Gastroesophageal sphincter (tissue), 4 donors: ENCODE results near the gene PREX1. TPM values are rescaled to one million over a fixed set of nuclear protein-coding genes. Genes with fewer than 3 reads are reported as not detected.

Experiments used
- ATAC-seq: fragments of 150-250 bp; one replicate; pipeline ENCODE4 v1.9.1; 2016; ENCODE audit warnings: mild to moderate bottlenecking, moderate library complexity
- H3K27ac ChIP-seq, 4 donors: fragments of 200-600 bp; sonication (generic) in 3 of 4; 1 replicate in 3 of 4; 2 replicates in 1 of 4; pipeline ENCODE4 v1.5.1; 2016 to 2019
- H3K27me3 ChIP-seq: fragments of 200-600 bp; sonication (generic); one replicate; pipeline ENCODE4 v1.5.1; 2019
- H3K36me3 ChIP-seq, 2 donors: fragments of 200-600 bp; sonication (generic); one replicate each; pipeline ENCODE4 v1.5.1; 2019; ENCODE audit warnings: control low read depth in 1 of 2
- H3K4me1 ChIP-seq, 3 donors: fragments of 200-600 bp; sonication (generic); 1 replicate in 2 of 3; 2 replicates in 1 of 3; pipeline ENCODE4 v1.5.1; 2016 to 2019; ENCODE audit warnings: control low read depth in 2 of 3
- H3K4me3 ChIP-seq, 2 donors: fragments of 200-600 bp; sonication (generic); one replicate each; pipeline ENCODE4 v1.5.1; 2019; ENCODE audit warnings: mild to moderate bottlenecking in 1 of 2, moderate library complexity in 1 of 2
- H3K9me3 ChIP-seq, 3 donors: fragments of 200-600 bp; sonication (generic); one replicate each; pipeline ENCODE4 v1.5.1; 2017 to 2019; ENCODE audit warnings: control low read depth in 2 of 3
- CTCF ChIP-seq, 4 experiments: fragments of 200-600 bp in 2 of 4; fragments of 450-650 bp in 2 of 4; sonication (generic) in 1 of 4; IDR thresholded peaks; one replicate each; pipeline ENCODE4 v1.5.1; 2017 to 2019; ENCODE audit warnings: antibody characterized with exemption in 4 of 4, mild to moderate bottlenecking in 2 of 4, moderate library complexity in 2 of 4
- EP300 ChIP-seq: sonication (generic); formaldehyde crosslinking; IDR thresholded peaks from one replicate; pipeline ENCODE4 v1.6.1; 2017; ENCODE audit warnings: antibody characterized with exemption, mild to moderate bottlenecking
- POLR2A ChIP-seq, 2 donors: fragments of 450-650 bp; IDR thresholded peaks; one replicate each; pipeline ENCODE4 v1.6.1; 2017; ENCODE audit warnings: antibody characterized with exemption in 2 of 2, mild to moderate bottlenecking in 2 of 2, moderate library complexity in 1 of 2
- POLR2AphosphoS5 ChIP-seq: sonication (generic); formaldehyde crosslinking; IDR thresholded peaks from one replicate; pipeline ENCODE4 v1.6.1; 2017; ENCODE audit warnings: antibody characterized with exemption
- WGBS, 2 donors: methylation state at CpG; one replicate each; pipeline ENCODE4 v1.1.5; 2018; ENCODE audit warnings: low coverage in 1 of 2; 5-methylcytosine and 5-hydroxymethylcytosine counted together
- total RNA-seq, 4 donors: library from RNA; depleted of rRNA; stranded (reverse); fragments of >200 nt; gene quantifications; one replicate each; pipeline ENCODE4 v1.1.0, GENCODE V29; 2016

Gene PREX1
- total RNA-seq, 4 donors from 2014 or later = 16.3 to 35.7 (median 20.0) TPM

- H3K9me3 ChIP-seq = no peaks in the 10 kb centered on the region
- H3K36me3 ChIP-seq = peaks cover 0 to 74% of the 10 kb centered on the region in 2 donors
- no peak overlapping the region for H3K4me3 ChIP-seq
- TF ChIP-seq EP300 (no peak), POLR2AphosphoS5 (no peak), POLR2A (IDR thresholded peaks at IDR 0.05) (no peak), CTCF (IDR thresholded peaks at IDR 0.05) (no peak)
- 72 to 78% methylated on average over 4 to 9 of the region's 24 CpGs for WGBS, 2 donors
- H3K27ac ChIP-seq = no peak overlapping the region
- no peaks in the 10 kb centered on the region for H3K27me3 ChIP-seq
- no peak for ATAC-seq
- H3K4me1 ChIP-seq = peaks cover 0 to 3% (median 0%) of the 10 kb centered on the region in 3 donors
Measured at GRCh38 chr20:48626226-48626937, 201.4 kb downstream of the PREX1 start.

GRCh38 chr20:48625136-48625900, 202.5 kb downstream of the PREX1 start:
- peaks cover 0 to 64% of the 10 kb centered on the region in 2 donors for H3K36me3 ChIP-seq
- ATAC-seq = no peak
- no peaks in the 10 kb centered on the region for H3K9me3 ChIP-seq
- peaks cover 0 to 13% (median under 1%) of the 10 kb centered on the region in 3 donors for H3K4me1 ChIP-seq
- no peak overlapping the region for H3K4me3 ChIP-seq
- no peak for TF ChIP-seq EP300
- no peak for TF ChIP-seq POLR2A (IDR thresholded peaks at IDR 0.05)
- TF ChIP-seq POLR2AphosphoS5 = no peak
- no peak for TF ChIP-seq CTCF (IDR thresholded peaks at IDR 0.05)
- WGBS, 2 donors = 79 to 87% methylated on average over 6 to 10 of the region's 29 CpGs
- no peaks in the 10 kb centered on the region for H3K27me3 ChIP-seq
- no peak overlapping the region for H3K27ac ChIP-seq

GRCh38 chr20:48624315-48625020, 203.3 kb downstream of the PREX1 start:
- Histone ChIP-seq H3K9me3 (no peaks in the 10 kb centered on the region), H3K27ac (no peak overlapping the region), H3K4me3 (no peak overlapping the region), H3K4me1 (peaks cover 0 to 22% (median 9%) of the 10 kb centered on the region in 3 donors), H3K36me3 (peaks cover 0 to 55% of the 10 kb centered on the region in 2 donors), H3K27me3 (no peaks in the 10 kb centered on the region)
- no peak for ATAC-seq
- no peak for TF ChIP-seq POLR2AphosphoS5
- TF ChIP-seq POLR2A (IDR thresholded peaks at IDR 0.05) = no peak
- TF ChIP-seq CTCF (IDR thresholded peaks at IDR 0.05) = no peak
- no peak for TF ChIP-seq EP300
- 85 to 90% methylated on average over 5 to 13 of the region's 23 CpGs for WGBS, 2 donors

- H3K9me3 ChIP-seq = no peaks in the 10 kb centered on the region
- peaks cover 0 to 49% of the 10 kb centered on the region in 2 donors for H3K36me3 ChIP-seq
- H3K4me1 ChIP-seq = peaks cover 0 to 24% (median 9%) of the 10 kb centered on the region in 3 donors
- 70 to 79% methylated on average over 2 to 7 of the region's 15 CpGs for WGBS, 2 donors
- TF ChIP-seq POLR2AphosphoS5 (no peak), POLR2A (IDR thresholded peaks at IDR 0.05) (no peak), EP300 (no peak), CTCF (IDR thresholded peaks at IDR 0.05) (no peak)
- no peak overlapping the region for H3K27ac ChIP-seq
- H3K4me3 ChIP-seq = no peak overlapping the region
- no peak for ATAC-seq
- no peaks in the 10 kb centered on the region for H3K27me3 ChIP-seq
Measured at GRCh38 chr20:48623906-48624265, 203.9 kb downstream of the PREX1 start.
